Bone marrow (tissue), 2 donors: Measurements from ENCODE around the gene RABL6.
"Not testable (repeated sequence)": the region's sequence is repeated elsewhere in the genome, so short reads cannot be mapped to it uniquely, and the experiment has no call there.

Source experiments
- DNase-seq, 2 donors: peaks; one replicate each; lab custom pipeline; 2025; lab: John Stamatoyannopoulos, UW

RABL6 gene

DNA sequence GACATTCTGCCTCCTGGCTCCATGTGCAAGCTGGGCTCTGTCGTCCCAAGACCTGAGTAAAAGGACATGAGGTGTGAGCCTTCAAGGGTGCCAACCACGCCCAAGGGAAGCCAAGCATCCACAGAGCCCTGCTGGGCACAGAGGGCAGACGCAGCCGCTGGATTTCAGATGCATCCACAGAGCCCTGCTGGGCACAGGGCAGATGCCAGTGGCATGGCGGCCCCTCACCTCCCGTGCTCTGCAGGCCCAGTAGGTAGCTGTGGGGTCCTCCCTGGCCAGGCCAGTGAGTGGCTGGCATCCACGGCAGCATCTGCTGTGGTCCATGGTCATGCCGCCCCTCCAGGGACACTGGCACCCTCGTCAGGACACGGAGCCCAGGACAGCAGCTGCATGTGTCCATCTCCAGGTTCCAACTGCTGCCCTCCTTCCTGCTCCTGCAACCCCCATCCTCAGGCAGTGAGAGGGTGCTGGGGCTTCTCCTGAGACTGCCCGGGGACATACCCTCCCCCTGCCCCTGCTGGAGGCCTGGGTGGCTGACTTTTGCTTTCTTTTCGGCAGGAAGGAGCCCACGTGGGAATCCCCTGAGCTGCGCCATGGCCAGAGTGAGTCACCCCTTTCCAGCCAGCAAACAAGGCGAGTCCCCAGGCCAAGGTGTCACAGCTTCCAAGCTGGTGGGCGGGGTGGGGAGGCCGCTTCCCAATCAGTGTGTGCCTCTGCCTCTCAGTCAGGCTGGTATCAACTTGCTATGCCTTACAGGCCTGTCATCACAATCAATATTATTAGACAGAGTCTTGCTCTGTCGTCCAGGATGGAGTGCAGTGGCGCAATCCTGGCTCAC, 74.6 kb downstream of the RABL6 start:
- DNase-seq, result peak; percentile 39 to 89

DNA sequence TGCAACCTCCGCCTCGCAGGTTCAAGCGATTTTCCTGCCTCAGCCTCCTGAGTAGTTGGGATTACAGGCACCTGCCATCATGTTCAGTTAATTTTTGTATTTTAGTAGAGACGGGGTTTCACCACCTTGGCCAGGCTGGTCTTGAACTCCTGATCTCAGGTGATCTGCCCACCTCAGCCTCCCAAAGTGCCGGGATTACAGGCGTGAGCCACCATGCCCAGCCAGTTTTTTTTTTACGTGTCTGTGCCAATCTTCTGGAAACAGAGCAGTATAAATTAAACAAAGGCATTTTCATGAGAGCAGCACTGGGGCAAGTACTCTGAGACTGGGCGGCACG, 75.2 kb downstream of the RABL6 start:
- DNase-seq, result not testable (repeated sequence)

DNA sequence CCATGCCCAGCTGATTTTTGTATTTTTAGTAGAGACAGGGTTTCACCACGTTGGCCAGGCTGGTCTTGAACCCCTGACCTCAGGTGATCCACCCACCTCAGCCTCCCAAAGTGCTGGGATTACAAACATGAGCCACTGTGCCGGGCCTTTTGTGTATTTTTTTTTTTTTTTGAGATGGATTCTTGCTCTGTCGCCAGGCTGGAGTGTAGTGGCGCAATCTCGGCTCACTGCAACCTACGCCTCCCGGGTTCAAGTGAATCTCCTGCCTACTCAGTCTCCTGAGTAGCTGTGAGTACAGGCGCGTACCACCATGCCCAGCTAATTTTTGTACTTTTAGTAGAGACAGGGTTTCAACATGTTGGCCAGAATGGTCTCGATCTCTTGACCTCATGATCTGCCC, 75.9 kb downstream of the RABL6 start:
- DNase-seq, result not testable (repeated sequence)

DNA sequence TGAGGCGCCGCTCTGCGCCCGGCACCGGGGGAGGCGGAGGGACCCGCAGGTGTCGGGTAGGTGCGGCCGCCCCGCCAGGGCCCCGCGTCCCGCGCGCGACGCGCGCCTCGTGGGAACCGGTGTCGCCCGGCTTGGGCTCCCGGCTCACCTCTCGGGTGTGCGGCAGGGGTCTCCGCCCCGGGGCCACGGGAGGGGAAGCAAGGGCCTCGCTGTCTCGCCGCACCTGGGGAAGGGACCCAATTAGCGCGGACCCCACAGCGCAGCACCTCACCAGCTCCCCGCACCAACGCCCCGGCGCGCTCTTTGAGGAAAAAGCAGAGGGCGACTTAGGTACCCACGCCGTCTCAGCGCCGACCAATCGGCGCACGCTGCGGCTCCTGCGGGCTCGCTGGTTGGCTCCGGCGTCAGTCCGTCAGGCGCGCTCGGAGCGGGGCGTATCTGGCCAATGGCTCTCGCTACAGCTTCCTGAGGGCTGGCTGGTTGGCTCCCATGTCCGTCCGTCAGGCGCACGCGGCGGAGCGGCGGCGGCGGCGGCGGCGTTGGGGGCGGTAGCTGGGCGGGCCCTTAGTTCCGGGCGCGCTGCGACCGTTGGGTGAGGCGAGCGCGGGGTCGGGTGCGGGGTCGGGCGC, 78.3 kb downstream of the RABL6 start, which contains the start of gene TRAF2:
Gene TRAF2 (plus strand): TSS at position 567 of the 629 bp plus-strand sequence. CDS start 12,225 bp downstream, outside the sequence.
- peak; percentile 91 to 94 for DNase-seq

DNA sequence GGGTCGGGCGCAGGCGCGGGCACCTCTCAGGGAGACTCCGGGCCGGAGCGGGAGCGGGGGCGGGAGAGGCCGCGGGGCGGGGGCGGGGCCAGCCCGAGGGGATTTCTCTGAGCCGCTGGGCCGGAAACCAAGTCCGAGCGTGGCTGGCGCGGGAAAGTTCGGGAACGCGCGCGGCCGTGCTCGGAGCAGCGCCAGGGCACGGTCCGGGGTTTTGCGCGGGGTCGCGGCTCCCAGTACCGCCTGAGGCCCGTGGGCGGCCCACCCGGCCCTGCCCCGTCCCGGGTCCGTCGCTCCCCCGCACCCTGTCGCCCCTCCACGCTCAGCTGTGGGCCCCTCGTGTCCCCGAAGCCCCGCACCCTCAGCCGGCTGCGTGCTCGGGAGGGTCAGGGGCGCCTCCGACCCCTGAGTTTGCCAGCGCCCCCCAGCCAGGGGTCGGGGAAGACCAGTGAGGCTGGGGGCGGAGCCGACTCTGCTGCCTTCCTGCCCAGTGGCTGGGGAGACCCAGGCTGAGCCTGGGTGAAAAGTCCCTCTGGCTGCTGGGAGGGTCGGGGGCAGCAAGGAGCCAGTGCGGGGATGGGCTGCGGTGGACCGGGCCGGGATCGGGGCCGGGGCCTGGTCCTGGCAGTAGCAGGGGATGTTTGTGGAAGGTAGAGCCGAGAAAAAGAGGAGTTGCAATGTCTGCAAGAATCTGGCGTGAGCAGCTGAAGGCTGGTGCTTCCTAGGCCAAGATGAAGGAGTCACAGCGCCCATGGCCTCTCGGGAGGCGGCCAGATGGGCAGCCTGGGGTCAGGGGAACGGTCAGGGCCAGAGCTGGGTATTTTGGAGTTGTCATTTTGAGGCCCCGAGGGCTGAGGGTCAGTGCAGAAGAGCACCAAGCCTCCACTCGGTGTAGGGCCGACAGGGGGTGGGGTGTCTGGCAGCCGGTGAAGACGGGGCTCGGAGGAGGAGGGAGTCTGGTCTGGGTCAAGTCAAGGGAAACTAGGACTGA, 79.2 kb downstream of the RABL6 start:
- DNase-seq, result peak in 1 of 2 donors; percentile 94

DNA sequence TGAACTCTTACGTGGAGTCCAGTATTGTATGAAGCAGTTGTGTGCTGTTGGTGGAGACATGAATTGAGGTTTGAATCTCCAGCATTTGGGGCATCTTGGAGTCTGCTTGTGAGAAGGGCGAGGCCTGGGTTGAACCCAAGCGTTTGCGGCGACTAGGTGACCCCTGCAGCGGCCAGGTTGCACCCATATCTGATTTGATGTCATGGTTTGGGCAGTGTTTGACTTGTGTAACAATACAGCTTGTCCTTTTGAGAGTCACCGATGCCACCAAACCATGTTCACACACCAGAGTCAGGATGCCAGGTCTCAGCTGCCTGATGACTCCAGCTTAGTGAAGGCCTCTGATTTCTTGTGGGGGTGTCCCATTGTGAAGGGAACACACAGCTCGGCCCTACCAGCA, 80.7 kb downstream of the RABL6 start:
- DNase-seq, result no peak

DNA sequence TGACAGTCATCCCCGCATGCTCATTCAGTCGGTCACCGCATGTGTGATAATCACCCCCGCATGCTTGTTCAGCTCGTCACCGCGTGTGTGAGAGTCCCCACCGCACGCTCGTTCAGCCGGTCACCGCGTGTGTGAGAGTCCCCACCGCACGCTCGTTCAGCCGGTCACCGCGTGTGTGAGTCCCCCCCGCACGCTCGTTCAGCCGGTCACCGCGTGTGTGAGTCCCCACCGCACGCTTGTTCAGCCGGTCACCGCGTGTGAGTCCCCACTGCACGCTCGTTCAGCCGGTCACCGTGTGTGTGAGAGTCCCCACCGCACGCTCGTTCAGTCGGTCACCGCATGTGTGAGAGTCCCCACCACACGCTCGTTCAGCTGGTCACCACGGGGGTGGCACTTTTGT, 82.1 kb downstream of the RABL6 start:
- no peak for DNase-seq

DNA sequence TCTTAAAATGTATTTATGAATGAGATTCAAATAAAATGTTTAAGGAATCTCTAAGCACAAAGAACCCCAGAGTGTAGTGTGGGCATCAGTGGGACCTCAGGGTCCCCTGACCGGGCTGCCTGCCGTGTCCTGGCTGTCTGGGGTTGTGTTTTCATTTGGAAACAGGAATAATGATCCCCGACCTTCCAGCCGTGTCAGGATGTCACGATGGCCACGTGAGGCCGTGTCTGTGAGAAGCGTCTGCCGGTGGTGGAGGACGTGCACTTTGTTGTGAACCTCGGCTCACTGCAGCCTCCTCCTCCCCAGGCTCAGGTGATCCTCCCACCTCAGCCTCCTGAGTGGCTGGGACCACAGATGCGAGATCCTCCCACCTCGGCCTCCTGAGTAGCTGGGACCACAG, 82.9 kb downstream of the RABL6 start:
- DNase-seq, result no peak
